Measurements from ENCODE around the gene ZFP28.

Gene ZFP28

DNA sequence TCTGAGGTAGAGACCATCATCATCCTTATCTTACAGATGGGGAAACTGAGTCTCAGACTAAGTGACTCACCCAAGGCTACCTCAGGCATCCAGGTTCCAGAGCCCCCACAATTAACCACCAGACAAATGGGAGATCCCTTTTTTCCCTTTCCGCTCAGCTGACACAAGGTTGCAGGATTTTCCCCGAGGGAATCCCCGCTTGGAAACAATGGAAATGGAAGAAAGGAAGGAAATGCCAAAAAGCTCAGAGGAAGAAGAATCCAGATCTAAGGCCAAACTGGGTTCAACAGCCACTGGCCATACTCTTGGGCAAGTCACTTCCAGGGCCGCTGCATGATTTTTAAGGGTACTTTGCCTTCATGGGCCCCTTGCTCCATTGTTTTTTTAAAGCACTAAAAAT, 57.9 kb downstream of the ZFP28 start:
- DNase-seq: no peak

DNA sequence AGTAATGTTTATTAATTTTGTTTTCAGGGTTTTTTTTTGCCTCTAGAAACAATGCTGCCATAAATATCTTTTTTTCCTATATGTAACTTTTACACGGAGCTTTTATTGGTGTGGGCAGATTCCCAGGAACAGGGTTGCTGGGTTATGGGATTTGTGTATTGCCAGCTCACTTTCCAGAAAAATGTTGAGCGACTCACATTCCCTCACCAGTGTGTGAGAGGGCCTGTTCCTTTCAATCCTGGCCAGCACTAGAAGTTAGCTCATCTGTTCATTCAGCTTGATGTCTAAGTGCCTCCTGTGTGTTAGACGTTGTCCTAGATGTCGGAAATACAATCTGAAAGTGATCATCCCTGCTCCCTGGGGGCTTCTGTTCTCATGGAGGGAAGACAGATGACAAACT, 58.9 kb downstream of the ZFP28 start:
- no peak for DNase-seq

DNA sequence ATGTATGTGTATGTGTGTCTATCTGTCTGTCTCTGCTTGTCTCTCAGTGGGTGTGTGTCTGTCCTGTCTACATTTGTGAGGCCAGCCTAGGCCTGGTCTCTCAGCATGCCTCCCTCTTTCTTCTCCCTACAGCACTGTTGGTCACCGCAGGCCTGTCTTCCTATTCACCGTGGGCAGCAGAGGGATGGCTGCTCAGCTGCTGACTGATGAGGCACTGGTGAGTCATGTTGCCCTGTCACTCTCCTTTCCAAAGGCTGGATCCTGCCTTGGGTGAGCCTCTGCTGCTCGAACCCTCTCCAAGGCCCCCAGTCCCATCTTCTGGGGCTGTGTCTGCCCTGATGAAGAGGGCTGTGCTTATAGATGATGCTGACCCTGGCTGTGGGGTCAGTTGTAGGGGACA, 62.6 kb downstream of the ZFP28 start:
- no peak for DNase-seq

DNA sequence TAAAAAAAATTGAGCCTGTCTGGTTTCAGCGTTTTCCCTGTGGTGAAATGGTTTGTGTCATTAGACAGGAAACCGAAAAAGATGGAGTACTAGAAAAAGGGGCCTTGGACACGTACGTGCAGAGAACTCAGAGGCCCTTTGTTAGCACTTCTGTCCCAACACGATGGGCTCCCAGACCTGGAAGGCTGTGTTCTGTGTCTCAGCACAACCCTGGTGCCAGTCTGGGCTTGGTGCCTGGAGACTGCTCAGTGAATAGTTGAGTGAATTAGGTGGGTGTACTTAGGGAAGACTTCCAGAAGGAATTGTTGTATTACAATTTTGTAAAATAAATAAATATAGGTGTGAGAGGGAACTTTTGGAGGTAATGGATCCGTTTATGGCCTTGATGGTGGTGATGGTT, 65.1 kb downstream of the ZFP28 start:
- DNase-seq: no peak
